ENCODE results near the gene RND2.

Gene RND2

GRCh38 chr17:43070257-43070656 lies 45.2 kb downstream of the RND2 start:
- no peak for TF ChIP-seq TAF1 (IDR thresholded peaks at IDR 0.05; ENCODE audit: borderline replicate concordance, insufficient read depth, low read length)
- TF ChIP-seq SIN3A (IDR thresholded peaks at IDR 0.05; ENCODE audit: borderline replicate concordance, insufficient read depth, low read length), result no peak
- TF ChIP-seq, protein P1, sequence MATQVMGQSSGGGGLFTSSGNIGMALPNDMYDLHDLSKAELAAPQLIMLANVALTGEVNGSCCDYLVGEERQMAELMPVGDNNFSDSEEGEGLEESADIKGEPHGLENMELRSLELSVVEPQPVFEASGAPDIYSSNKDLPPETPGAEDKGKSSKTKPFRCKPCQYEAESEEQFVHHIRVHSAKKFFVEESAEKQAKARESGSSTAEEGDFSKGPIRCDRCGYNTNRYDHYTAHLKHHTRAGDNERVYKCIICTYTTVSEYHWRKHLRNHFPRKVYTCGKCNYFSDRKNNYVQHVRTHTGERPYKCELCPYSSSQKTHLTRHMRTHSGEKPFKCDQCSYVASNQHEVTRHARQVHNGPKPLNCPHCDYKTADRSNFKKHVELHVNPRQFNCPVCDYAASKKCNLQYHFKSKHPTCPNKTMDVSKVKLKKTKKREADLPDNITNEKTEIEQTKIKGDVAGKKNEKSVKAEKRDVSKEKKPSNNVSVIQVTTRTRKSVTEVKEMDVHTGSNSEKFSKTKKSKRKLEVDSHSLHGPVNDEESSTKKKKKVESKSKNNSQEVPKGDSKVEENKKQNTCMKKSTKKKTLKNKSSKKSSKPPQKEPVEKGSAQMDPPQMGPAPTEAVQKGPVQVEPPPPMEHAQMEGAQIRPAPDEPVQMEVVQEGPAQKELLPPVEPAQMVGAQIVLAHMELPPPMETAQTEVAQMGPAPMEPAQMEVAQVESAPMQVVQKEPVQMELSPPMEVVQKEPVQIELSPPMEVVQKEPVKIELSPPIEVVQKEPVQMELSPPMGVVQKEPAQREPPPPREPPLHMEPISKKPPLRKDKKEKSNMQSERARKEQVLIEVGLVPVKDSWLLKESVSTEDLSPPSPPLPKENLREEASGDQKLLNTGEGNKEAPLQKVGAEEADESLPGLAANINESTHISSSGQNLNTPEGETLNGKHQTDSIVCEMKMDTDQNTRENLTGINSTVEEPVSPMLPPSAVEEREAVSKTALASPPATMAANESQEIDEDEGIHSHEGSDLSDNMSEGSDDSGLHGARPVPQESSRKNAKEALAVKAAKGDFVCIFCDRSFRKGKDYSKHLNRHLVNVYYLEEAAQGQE (IDR thresholded peaks at IDR 0.05; ENCODE audit: insufficient read depth in 1 of 2, low read depth in 2 of 2, low read length in 2 of 2), result no peak

- TF ChIP-seq, protein P1 (IDR thresholded peaks at IDR 0.05; ENCODE audit: insufficient read depth in 1 of 2, low read depth in 2 of 2, low read length in 2 of 2), result no peak
- no peak for TF ChIP-seq FOXP2 (optimal IDR thresholded peaks at IDR 0.05; ENCODE audit: borderline replicate concordance, extremely low read depth, extremely low read length, insufficient read depth)
- no peak for TF ChIP-seq TAF1 (IDR thresholded peaks at IDR 0.05; ENCODE audit: borderline replicate concordance, insufficient read depth, low read length)
- TF ChIP-seq SIN3A (IDR thresholded peaks at IDR 0.05; ENCODE audit: borderline replicate concordance, insufficient read depth, low read length), result no peak
- TF ChIP-seq POLR2AphosphoS5 (IDR thresholded peaks at IDR 0.05; ENCODE audit: low read depth, low read length), result no peak
Measured at GRCh38 chr17:43070872-43071271, 45.8 kb downstream of the RND2 start.

DNA sequence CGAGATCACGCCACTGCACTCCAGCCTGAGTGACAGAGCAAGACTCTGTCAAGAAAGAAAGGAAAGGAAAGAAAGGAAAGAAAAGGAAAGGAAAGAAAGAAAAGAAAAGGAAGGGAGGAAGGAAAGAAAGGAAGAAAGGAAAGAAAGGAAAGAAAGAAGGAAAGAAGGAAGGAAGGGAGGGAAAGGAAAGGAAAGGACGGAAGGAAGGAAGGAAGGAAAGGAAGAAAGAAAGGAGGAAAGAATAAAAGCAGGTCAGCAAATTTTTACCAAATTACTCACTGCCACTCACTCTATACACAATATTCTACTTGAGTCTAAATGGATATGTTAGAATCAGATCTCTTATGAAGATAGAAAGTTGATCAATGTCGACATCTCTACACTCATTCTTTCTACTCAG lies 49.8 kb downstream of the RND2 start:
- TF ChIP-seq, protein P1 (IDR thresholded peaks at IDR 0.05; ENCODE audit: insufficient read depth in 1 of 2, low read depth in 2 of 2, low read length in 2 of 2), result no peak
- TF ChIP-seq POLR2AphosphoS5 (IDR thresholded peaks at IDR 0.05; ENCODE audit: low read depth, low read length) (no peak), FOXP2 (optimal IDR thresholded peaks at IDR 0.05; ENCODE audit: borderline replicate concordance, extremely low read depth, extremely low read length, insufficient read depth) (no peak)

GRCh38 chr17:43079641-43080302 lies 54.7 kb downstream of the RND2 start:
- TF ChIP-seq, protein P1 (IDR thresholded peaks at IDR 0.05; ENCODE audit: insufficient read depth in 1 of 2, low read depth in 2 of 2, low read length in 2 of 2), result no peak
- no peak for TF ChIP-seq TAF1 (IDR thresholded peaks at IDR 0.05; ENCODE audit: borderline replicate concordance, insufficient read depth, low read length)
- TF ChIP-seq FOXP2 (optimal IDR thresholded peaks at IDR 0.05; ENCODE audit: borderline replicate concordance, extremely low read depth, extremely low read length, insufficient read depth), result no peak
- TF ChIP-seq POLR2AphosphoS5 (IDR thresholded peaks at IDR 0.05; ENCODE audit: low read depth, low read length), result no peak
